Mucosa of stomach (tissue), 1 donor: Measurements from ENCODE around the gene FOXN3.
"Not testable (repeated sequence)": the region's sequence is repeated elsewhere in the genome, so short reads cannot be mapped to it uniquely, and the experiment has no call there.

Experiments
- H3K27me3 ChIP-seq: one replicate; pipeline ENCODE4 v1.7.0; 2013; ENCODE audit warnings: mild to moderate bottlenecking, low read length; ENCODE audit not compliant: control insufficient read depth, insufficient read depth
- H3K36me3 ChIP-seq: one replicate; pipeline ENCODE4 v1.7.0; 2013; ENCODE audit warnings: low read length; ENCODE audit not compliant: control insufficient read depth, insufficient read depth
- H3K4me1 ChIP-seq: one replicate; pipeline ENCODE4 v1.7.0; 2013; ENCODE audit warnings: mild to moderate bottlenecking, low read length; ENCODE audit not compliant: control insufficient read depth, insufficient read depth
- H3K4me3 ChIP-seq: one replicate; pipeline ENCODE4 v1.7.0; 2013; ENCODE audit warnings: low read length
- H3K9ac ChIP-seq: one replicate; pipeline ENCODE4 v1.7.0; 2013; ENCODE audit warnings: mild to moderate bottlenecking, low read length, moderate library complexity
- H3K9me3 ChIP-seq: one replicate; pipeline ENCODE4 v1.7.0; 2013; ENCODE audit warnings: mild to moderate bottlenecking, low read length, moderate library complexity; ENCODE audit not compliant: control insufficient read depth
- donor health status: Pancreatic carcinoma.

The FOXN3 gene

GRCh38 chr14:89262041-89262440 lies 155.0 kb downstream of the FOXN3 start:
- no peaks in the 10 kb centered on the region for H3K27me3 ChIP-seq
- H3K4me3 ChIP-seq = no peak overlapping the region
- no peaks in the 10 kb centered on the region for H3K9me3 ChIP-seq
- H3K4me1 ChIP-seq = no peaks in the 10 kb centered on the region
- H3K9ac ChIP-seq = no peak overlapping the region
- H3K36me3 ChIP-seq = no peaks in the 10 kb centered on the region

GRCh38 chr14:89260898-89261297 lies 156.1 kb downstream of the FOXN3 start:
- Histone ChIP-seq H3K9me3 (no peaks in the 10 kb centered on the region), H3K9ac (no peak overlapping the region)

GRCh38 chr14:89259951-89260609 lies 157.0 kb downstream of the FOXN3 start:
- no peak overlapping the region for H3K9ac ChIP-seq
- H3K36me3 ChIP-seq = no peaks in the 10 kb centered on the region
- H3K9me3 ChIP-seq = no peaks in the 10 kb centered on the region
- H3K4me3 ChIP-seq = no peak overlapping the region
- no peaks in the 10 kb centered on the region for H3K4me1 ChIP-seq
- no peaks in the 10 kb centered on the region for H3K27me3 ChIP-seq

More at GRCh38 chr14:89260898-89261297, 156.1 kb downstream of the FOXN3 start:
- Histone ChIP-seq H3K36me3 (no peaks in the 10 kb centered on the region), H3K27me3 (no peaks in the 10 kb centered on the region), H3K4me3 (no peak overlapping the region), H3K4me1 (no peaks in the 10 kb centered on the region)

- H3K4me1 ChIP-seq = no peaks in the 10 kb centered on the region
- no peak overlapping the region for H3K4me3 ChIP-seq
- H3K9ac ChIP-seq = no peak overlapping the region
- H3K27me3 ChIP-seq = no peaks in the 10 kb centered on the region
- no peaks in the 10 kb centered on the region for H3K9me3 ChIP-seq
- H3K36me3 ChIP-seq = no peaks in the 10 kb centered on the region
These were observed 158.2 kb downstream of the FOXN3 start for GRCh38 chr14:89258728-89259273.

GRCh38 chr14:89256951-89257350 lies 160.1 kb downstream of the FOXN3 start:
- Histone ChIP-seq H3K27me3 (no peaks in the 10 kb centered on the region), H3K4me1 (no peaks in the 10 kb centered on the region), H3K9ac (no peak overlapping the region), H3K36me3 (no peaks in the 10 kb centered on the region), H3K4me3 (no peak overlapping the region), H3K9me3 (no peaks in the 10 kb centered on the region)

- no peaks in the 10 kb centered on the region for H3K4me1 ChIP-seq
- no peak overlapping the region for H3K9ac ChIP-seq
- no peak overlapping the region for H3K4me3 ChIP-seq
- no peaks in the 10 kb centered on the region for H3K36me3 ChIP-seq
- no peaks in the 10 kb centered on the region for H3K27me3 ChIP-seq
- H3K9me3 ChIP-seq = no peaks in the 10 kb centered on the region
These were observed 160.8 kb downstream of the FOXN3 start for GRCh38 chr14:89256283-89256682.

- H3K27me3 ChIP-seq = no peaks in the 10 kb centered on the region
- no peak overlapping the region for H3K9ac ChIP-seq
- H3K36me3 ChIP-seq = no peaks in the 10 kb centered on the region
- H3K4me3 ChIP-seq = no peak overlapping the region
- H3K9me3 ChIP-seq = no peaks in the 10 kb centered on the region
- H3K4me1 ChIP-seq = no peaks in the 10 kb centered on the region
These were observed 161.2 kb downstream of the FOXN3 start for GRCh38 chr14:89255852-89256251.

- H3K4me3 ChIP-seq = no peak overlapping the region
- H3K9ac ChIP-seq = no peak overlapping the region
- no peaks in the 10 kb centered on the region for H3K4me1 ChIP-seq
- H3K27me3 ChIP-seq = no peaks in the 10 kb centered on the region
- H3K36me3 ChIP-seq = no peaks in the 10 kb centered on the region
- H3K9me3 ChIP-seq = no peaks in the 10 kb centered on the region
These were observed 162.0 kb downstream of the FOXN3 start for GRCh38 chr14:89255012-89255411.

- Histone ChIP-seq H3K4me3 (no peak overlapping the region), H3K36me3 (no peaks in the 10 kb centered on the region), H3K4me1 (no peaks in the 10 kb centered on the region), H3K27me3 (no peaks in the 10 kb centered on the region), H3K9ac (no peak overlapping the region), H3K9me3 (no peaks in the 10 kb centered on the region)
These were observed 162.7 kb downstream of the FOXN3 start for GRCh38 chr14:89254166-89254909.

GRCh38 chr14:89252887-89253532 lies 164.0 kb downstream of the FOXN3 start:
- Histone ChIP-seq H3K9ac (no peak overlapping the region), H3K36me3 (no peaks in the 10 kb centered on the region), H3K4me1 (no peaks in the 10 kb centered on the region), H3K9me3 (no peaks in the 10 kb centered on the region), H3K27me3 (no peaks in the 10 kb centered on the region), H3K4me3 (no peak overlapping the region)

GRCh38 chr14:89251061-89251460 lies 166.0 kb downstream of the FOXN3 start:
- Histone ChIP-seq H3K4me1 (no peaks in the 10 kb centered on the region), H3K36me3 (no peaks in the 10 kb centered on the region), H3K9ac (no peak overlapping the region), H3K27me3 (no peaks in the 10 kb centered on the region), H3K4me3 (no peak overlapping the region), H3K9me3 (no peaks in the 10 kb centered on the region)

GRCh38 chr14:89250655-89250975 lies 166.4 kb downstream of the FOXN3 start:
- not testable (repeated sequence) for H3K4me3 ChIP-seq, H3K9me3 ChIP-seq, H3K9ac ChIP-seq, H3K27me3 ChIP-seq, H3K36me3 ChIP-seq, H3K4me1 ChIP-seq
